PFSK-1 (cell line): ENCODE measurements around the gene CREM.

Experiments used
- FOXP2 ChIP-seq: optimal IDR thresholded peaks from 2 replicates; pipeline ENCODE3; 2011; ENCODE audit warnings: borderline replicate concordance, control low read depth, inconsistent platforms; ENCODE audit not compliant: insufficient read depth; ENCODE audit errors: extremely low read length, extremely low read depth
- POLR2AphosphoS5 ChIP-seq: IDR thresholded peaks from 2 replicates; pipeline ENCODE4 v1.6.1; 2012; ENCODE audit warnings: low read depth, mild to moderate bottlenecking, control low read depth, low read length, moderate library complexity
- REST ChIP-seq, 2 experiments: IDR thresholded peaks; 2 replicates each; pipeline versions ENCODE4 v1.6.1 to v1.8.0; 2011 to 2012; ENCODE audit warnings: low read depth in 2 of 2, low read length in 2 of 2, control low read depth in 1 of 2, inconsistent platforms in 1 of 2, mild to moderate bottlenecking in 1 of 2, moderate library complexity in 1 of 2; ENCODE audit not compliant: insufficient read depth in 1 of 2
- SIN3A ChIP-seq: IDR thresholded peaks from 2 replicates; pipeline ENCODE4 v1.6.1; 2012; ENCODE audit warnings: mild to moderate bottlenecking, low read length, moderate library complexity, borderline replicate concordance; ENCODE audit not compliant: insufficient read depth
- TAF1 ChIP-seq: IDR thresholded peaks from 2 replicates; pipeline ENCODE4 v1.6.1; 2012; ENCODE audit warnings: low read length, control low read depth, borderline replicate concordance; ENCODE audit not compliant: insufficient read depth

Gene CREM

GRCh38 chr10:35096312-35096711 is 30.3 kb upstream of the CREM start:
- TF ChIP-seq TAF1 = no peak
- no peak for TF ChIP-seq SIN3A
- no peak for TF ChIP-seq POLR2AphosphoS5
- TF ChIP-seq REST (IDR thresholded peaks at IDR 0.05; ENCODE audit: insufficient read depth in 1 of 2, low read depth in 2 of 2, low read length in 2 of 2) = no peak
- TF ChIP-seq FOXP2 = no peak

GRCh38 chr10:35097510-35097909 is 29.1 kb upstream of the CREM start:
- no peak for TF ChIP-seq FOXP2
- TF ChIP-seq POLR2AphosphoS5 = no peak
- TF ChIP-seq TAF1 = no peak
- no peak for TF ChIP-seq SIN3A
- TF ChIP-seq REST (IDR thresholded peaks at IDR 0.05; ENCODE audit: insufficient read depth in 1 of 2, low read depth in 2 of 2, low read length in 2 of 2) = no peak

- no peak for TF ChIP-seq POLR2AphosphoS5
- TF ChIP-seq FOXP2 = no peak
- no peak for TF ChIP-seq TAF1
- no peak for TF ChIP-seq SIN3A
- no peak for TF ChIP-seq REST (IDR thresholded peaks at IDR 0.05; ENCODE audit: insufficient read depth in 1 of 2, low read depth in 2 of 2, low read length in 2 of 2)
Observed at GRCh38 chr10:35103882-35104281, 22.8 kb upstream of the CREM start.

GRCh38 chr10:35112571-35112970 is 14.1 kb upstream of the CREM start:
- no peak for TF ChIP-seq TAF1
- no peak for TF ChIP-seq SIN3A
- TF ChIP-seq POLR2AphosphoS5 = no peak
- no peak for TF ChIP-seq FOXP2
- no peak for TF ChIP-seq REST (IDR thresholded peaks at IDR 0.05; ENCODE audit: insufficient read depth in 1 of 2, low read depth in 2 of 2, low read length in 2 of 2)

GRCh38 chr10:35119378-35119777 is 7.3 kb upstream of the CREM start:
- TF ChIP-seq REST (IDR thresholded peaks at IDR 0.05; ENCODE audit: insufficient read depth in 1 of 2, low read depth in 2 of 2, low read length in 2 of 2) (no peak), FOXP2 (no peak), TAF1 (no peak), POLR2AphosphoS5 (no peak), SIN3A (no peak)
